HG03103 (cell line): Measurements from ENCODE around the gene PRKD1.

Source experiments
- ATAC-seq: cut with Tn5 transposase; IDR thresholded peaks from one replicate; pipeline ENCODE4 v1.9.1; 2021; ENCODE audit warnings: low read depth; ENCODE audit not compliant: unreplicated experiment

PRKD1 gene

DNA sequence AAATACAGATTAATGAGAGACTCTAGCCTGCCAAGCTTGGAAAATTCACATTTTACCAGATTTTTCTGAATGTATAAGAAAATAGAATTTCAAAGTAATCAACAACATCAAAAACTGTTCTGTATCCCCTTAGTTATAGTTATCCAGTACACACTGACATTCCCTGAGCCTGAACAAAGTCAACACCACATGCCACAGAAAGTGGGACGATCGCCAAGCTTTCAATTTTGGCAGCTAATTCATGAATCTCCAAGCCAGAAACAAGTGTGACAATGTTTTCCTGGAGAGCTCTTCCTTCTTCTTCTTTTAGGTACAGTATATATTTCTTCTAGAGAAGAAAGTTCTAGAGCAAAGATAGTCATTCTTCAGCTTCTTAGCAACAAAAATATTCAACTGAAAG, 290.2 kb downstream of the PRKD1 start:
- ATAC-seq = no peak

DNA sequence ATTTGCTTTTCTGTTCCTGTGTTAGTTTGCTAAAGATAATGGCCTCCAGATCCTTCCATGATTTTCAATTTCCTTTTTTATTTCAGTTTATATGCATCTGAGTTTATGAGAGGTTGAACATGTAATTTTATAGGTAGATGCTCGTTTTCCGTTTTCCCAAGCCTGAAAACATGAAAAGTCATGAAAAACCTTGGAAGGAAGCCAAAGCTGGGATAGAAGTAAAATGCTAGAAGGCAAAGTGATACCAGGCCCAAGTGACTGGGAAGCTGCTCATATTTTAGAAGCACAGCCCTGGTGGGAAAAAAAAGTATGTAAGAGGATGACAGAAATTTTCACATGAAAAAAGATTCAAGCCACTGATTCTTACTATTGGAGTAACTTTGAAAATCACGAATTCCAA, 290.8 kb downstream of the PRKD1 start:
- no peak for ATAC-seq

DNA sequence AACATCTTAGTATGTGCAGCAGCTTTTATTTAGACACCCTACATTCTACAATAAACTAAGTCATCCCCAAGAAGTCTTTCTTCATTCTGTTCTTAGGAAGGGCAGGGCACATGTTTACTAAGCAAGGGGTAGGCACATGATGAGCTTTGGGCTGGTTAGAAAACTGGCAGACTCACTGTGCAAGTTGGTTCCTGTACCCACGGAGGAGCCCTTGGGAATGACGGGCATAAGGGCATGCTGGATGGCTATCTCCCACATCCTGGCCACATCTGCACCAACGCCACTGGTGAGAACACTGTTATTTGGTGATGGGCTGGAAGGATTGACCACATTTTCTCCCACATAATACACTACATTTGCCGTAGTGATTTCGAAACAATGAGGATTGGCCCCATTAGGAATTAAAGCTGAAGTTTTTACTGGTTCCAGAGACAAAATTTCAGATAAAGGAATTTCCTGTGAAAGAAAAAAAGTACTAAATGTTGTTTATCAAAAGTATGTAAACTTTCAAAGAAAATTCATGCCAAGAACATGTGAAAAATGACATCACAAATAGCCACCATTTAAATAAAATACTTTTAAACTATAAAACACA, 297.0 kb downstream of the PRKD1 start:
- ATAC-seq = no peak

DNA sequence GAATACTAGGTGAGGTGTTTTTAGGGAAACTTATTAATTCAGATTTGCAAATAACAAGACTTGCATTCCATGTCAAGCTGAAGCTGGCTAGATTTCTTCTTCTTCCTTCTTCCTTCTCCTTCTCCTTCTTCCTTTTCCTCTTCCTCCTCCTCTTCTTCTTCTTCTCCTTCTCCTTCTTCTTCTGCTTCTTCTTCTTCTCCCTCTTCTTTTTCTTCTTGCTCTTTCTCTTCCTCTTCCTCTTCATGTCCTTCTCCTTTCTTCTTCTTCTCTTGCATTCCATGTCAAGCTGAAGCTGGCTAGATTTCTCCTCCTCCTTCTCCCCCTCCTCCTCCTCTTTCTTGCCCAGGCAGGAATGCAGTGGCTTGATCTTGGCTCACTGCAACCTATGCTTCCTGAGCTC, 297.8 kb downstream of the PRKD1 start:
- ATAC-seq = no peak

DNA sequence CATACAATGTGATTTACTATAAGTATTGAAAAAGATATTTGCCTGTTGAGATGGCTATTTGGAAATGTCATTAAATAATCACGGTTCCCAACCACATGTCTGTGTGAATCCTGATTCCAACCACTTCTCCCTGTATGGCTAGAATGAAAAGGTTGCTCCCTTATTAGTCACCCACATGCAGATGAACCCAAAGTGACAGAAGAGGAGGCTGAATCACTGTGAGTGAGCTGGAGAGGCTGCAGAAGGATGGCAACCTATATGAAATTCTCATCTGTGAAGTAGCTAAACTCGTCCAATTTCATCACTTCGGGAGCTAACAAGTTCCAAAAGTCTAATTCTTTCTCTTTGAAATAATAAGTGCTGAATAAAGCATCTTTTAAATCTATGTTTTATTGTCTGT, 300.5 kb downstream of the PRKD1 start:
- no peak for ATAC-seq

DNA sequence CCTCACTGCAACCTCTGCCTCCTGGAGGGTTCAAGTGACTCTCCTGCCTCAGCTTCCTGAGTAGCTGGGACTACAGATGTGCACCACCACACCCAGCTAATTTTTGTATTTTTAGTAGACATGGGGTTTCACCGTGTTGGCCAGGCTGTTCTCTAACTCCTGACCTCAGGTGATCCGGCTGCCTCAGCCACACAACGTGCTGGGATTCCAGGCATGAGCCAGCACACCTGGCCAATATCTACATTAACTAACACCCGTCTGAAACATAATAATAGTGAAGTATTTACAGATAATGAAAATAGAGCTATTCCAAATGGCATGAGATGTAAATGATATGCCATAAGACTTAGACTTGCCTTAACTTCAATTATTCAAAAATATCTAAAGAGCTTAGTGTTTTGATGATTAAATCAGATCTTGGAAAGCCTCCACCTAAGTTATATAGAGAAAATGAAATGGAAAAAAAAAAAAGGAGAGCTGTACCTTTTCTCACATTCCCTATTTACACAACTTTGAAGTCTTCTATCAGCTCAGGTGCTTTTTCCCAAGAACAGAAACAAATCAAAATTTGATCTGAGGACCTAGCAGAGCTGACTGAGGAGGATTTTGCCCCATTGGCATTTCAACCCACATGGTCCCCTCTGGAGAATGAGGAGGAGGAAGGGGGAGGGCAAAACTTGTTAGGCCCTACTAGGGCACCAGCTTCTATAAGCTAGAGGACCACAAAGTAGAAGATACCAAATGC, 309.2 kb downstream of the PRKD1 start:
- no peak for ATAC-seq

DNA sequence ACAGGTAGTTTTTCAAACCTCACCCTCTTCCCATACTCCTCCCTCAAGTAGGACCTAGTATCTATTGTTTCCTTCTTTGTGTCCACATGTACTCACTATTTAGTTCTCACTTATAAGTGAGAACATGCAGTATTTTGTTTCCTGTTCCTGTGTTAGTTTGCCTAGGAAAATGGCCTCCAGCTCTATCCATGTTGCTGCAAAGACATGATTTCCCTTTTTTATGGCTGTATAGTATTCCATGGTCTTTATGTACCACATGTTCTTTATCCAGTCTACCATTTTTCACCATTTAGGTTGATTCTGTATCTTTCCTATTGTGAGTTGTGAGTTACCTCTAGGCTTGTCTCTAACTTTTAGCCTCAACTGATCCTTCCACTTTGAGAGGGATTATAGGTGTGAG, 310.7 kb downstream of the PRKD1 start:
- no peak for ATAC-seq

DNA sequence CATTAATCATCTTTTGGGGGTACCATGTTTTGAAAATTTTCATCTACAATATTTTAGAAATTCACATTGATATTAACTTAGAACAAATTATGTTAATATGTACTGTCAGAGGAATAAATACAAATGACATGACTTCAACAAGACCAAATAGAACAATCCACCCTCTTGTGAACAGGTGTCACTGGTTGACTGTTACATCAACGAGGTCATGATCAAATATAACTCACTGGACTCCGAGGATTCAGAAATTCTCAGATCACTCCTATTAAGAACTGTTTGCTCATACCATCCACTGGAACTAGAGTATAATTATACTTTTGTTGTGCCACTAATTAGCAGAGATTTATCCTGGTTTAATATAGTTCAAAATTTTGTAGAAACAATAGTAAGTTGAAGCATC, 318.8 kb downstream of the PRKD1 start:
- ATAC-seq = no peak

DNA sequence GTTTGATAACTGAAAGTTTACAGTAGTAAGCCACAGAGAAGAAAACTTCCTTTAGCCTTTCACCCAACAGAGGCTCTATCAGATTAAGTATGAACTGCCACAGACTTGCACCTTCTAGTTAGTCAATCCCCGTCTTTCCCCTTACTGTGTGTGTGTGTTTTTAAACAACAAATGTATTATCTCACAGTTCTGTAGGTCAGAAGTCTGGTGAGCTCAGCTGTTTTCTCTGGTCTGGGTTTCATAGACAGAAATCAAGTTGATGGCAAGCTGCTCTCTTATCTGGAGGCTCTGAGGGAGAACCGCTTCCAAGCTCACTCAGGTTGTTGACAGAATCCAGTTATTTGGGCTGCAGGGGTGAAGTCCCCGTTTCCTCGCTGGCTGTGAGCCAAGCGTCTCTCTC, 320.5 kb downstream of the PRKD1 start:
- no peak for ATAC-seq

DNA sequence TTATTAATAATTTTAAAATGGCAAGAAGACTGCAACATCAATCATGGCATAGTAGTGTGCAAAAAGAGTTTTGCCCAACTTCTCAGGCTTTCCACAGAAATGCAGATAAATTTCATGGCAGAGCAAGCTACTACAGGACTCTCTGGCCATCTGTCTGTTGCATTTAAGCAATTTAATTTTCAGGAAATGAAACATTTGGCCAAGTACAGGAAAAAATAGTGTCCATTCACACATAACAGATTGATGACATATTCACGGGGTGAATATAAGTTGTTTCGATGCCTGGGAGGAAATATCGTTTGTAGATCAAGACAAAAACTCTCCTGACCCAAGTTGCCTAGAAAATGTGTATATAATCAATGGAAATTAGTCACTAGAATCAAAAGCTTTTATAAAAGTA, 324.0 kb downstream of the PRKD1 start:
- ATAC-seq = no peak

DNA sequence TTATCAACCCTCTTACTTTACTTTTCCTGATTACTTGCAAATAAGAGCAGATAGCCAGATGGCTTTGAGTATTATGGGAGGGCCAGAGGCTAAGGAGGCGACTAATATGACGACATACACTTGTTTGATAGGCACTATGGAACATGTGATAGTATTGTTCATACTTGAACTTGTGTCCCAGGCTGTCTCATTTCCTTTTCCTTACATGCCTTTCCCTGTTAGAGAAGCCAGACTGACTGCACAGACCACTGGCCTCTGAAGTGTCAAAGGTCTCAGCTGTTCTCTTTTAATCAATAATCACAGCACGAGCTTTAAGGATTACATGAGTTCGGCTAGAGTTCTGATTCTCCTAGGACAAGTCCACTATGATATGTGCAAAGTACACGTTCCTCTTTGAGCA, 326.0 kb downstream of the PRKD1 start:
- ATAC-seq = no peak

DNA sequence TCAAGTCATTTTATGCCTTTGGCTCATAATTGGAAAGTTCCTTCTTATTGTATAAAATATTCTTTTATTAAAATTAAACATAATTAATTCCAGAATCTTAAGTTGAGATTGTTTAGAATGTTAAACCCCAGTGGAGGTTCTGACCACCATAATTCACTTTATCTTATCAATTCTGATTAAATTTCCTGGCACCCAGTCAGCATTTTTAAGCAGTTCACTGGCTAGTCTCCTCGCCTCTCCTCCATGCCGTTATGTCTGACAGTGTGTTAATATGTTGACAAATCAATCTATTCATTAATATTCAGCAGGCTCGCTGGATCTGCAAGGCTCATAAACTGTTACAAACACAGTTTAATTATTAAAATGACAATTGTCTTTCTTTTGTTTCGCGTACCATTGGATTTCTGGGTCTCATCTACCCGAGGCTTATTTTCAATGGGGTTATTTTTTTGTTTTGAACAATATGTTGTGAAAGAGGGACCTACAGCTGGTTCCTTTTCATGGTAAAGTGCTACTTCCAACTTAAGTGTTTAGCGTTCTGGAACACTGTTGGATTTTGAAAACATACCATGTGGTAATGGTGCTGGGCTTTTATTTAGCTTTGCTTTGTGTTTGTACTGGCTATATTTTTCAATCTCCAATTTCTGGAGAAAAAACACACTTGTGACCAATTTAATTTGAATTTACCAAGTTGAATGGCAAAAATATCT, 339.7 kb downstream of the PRKD1 start:
- no peak for ATAC-seq

DNA sequence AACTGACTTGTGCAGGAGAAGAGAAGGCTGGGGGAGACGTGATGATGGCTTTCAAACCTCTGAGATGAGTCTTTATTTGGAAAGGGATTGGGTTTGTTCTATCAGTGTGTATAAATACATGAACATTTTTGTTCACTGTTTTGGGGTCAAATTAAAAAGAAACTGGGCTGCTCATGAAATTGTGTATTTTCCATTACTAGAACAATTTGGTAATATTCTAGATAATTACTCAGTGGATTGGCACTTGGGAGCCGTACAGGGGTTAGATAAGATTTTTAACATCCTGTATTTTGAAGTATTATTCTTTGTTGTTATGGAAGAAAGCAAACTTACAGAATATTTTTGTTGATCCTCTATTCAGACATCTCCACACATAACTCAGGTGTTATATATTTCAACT, 340.6 kb downstream of the PRKD1 start:
- no peak for ATAC-seq

DNA sequence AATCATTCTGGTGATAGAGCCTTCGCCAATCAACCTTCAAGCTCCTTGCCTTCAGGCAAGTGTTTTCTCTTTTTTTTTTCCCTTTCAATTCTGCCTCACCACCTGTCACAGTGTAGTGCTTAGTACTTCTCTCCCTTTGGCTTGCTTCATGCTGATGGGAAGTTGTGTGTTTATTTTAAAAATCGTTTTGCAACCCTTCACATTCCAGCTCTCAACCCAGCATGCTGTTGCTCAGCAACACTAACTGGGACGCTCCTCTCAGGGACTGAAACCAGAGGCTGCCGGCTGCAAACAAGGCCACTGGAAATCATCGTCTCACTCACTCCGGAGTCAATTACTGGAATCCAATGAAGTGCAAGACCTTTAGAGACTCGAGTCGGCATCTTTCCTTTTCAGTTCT, 342.7 kb downstream of the PRKD1 start:
- ATAC-seq = no peak

DNA sequence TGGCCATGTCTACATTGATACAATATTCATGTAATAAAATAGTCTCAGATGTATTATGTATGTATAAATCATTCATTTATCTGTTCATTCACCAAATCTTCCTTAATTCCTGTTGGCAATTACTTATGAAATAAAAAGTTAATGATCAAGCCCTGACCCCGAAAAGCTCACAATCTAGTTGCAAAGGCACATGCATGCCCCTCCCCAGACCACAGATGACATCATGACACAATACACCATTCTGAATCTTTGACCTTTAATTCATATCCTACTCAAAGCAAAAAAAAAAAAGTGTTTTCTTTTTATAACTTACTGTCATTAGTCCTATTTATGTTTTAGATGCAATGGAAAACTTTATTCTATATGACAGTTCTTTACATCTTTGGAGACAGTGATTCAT, 346.9 kb downstream of the PRKD1 start:
- ATAC-seq = no peak

DNA sequence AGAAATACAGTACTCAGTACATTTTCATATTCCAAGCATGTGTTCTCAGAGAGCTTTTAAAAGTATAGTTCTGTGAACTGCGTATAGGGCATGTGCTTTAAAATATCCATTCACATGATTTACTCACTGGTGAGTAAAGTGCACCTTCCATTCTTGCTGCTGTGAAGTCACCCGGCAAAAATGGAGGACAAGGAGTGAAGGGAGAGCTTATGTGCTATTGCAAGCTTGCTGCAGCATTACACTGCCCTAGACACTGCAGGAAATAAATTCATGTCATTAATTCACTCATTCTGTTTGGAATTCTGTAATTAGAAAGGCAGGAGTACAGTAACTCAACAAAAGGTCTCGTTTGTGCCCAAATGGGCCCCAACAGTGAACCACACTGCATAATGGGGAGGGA, 347.8 kb downstream of the PRKD1 start:
- ATAC-seq = no peak

DNA sequence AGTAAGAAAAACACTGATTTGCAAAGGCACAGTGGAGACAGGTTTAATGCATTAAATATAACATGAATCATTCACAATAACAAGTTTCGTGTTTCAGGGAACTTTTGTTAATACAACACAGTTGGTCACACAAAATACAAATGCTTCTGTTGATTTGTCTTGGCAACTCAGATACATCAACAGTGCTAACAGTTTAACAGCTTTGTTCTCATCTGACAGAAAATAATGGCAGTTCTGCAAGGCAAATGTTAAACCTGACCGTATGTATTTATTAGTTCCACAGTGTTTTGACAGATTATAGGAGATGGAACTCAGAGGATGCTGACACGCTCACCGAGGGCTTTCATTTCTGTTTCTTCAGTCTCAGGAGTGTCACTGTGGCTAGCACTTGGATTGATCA, 350.7 kb downstream of the PRKD1 start:
- ATAC-seq = no peak

DNA sequence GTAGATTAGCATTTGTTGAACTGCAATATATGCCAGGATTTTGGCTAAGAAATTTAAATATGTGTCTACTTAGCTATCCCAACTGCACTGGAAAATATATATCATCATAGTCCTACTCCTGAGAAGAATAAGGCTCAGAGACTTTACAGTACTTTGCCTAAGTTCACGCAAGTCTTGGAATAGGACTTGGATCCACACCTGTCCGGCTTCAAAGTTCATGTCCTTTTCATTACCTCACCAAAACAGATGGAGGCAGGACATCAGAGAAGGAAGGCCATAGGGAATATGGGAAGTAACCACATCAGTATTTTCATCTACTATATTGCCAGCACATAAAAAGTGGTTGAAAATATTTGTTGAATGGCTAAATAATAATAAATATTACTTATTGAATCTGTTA, 358.5 kb downstream of the PRKD1 start:
- no peak for ATAC-seq

DNA sequence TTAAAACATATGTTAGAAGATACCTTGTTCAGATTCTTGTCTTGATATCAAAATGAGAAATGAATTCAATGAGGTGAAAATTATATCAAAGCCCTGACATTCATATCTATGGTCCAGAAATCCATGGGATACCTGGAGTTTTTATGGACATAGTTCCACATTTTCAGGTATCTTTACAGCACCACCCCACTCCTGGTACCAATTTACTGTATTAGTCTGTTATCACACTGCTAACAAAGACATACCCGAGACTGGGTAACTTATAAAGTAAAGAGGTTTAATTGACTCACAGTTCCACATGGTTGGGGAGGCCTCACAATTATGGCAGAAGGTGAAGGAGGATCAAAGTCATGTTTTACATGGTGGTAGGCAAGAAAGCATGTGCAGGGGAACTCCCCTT, 361.5 kb downstream of the PRKD1 start:
- ATAC-seq = no peak

DNA sequence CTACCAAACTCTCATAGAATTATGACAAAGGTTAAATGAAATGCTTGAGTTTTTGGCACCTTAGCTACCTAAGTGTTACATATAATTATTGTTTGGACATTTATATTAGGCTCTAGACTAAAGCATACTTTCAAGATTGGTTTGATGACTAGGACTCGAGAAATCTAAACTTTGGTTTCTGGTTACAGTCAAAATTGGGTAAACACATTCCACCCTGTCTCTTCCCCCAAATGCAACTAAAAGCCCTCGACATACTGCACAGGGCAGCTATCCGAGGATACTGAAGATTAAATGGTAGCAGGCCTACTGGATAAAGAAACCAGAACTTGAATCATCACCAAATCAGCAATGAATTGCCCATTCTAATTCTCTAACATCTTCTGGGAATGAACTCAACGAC, 369.1 kb downstream of the PRKD1 start:
- ATAC-seq = no peak

DNA sequence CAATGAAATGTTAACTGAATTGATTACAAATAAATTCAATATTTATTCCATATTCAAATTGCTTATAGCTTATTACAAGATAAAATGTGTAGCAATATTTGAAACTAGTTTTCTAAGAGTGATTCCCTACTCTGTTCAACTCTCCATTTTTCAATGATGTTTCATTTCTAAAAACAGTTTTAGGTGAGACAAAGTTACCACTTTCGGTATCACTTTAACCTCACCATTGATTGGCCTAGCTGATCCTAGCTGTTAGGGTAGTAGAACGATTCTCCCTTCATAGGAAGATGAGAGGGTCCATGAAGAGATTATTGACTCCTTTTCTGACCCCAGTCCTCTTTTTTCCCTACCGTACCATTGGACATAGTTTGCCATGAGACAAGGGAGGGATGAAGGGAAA, 373.3 kb downstream of the PRKD1 start:
- ATAC-seq = no peak

DNA sequence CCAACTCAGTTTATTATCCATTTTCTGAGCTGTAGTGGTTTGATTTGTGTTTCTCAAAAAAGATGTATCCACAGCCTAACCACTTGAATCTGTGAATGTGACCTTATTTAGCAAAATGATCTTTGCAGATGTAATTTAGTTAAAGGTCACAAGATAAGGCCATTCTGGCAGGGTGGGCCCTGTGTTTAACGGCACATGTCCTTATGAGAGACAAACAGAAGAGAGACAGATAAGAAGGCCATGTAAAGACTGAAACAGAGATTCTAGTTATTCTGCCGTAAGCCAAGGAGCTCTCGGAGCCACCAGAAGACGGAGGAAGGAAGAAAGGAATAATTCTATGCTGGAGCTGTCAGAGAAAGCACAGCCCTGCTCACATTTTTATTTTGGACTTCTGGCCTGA, 374.2 kb downstream of the PRKD1 start:
- ATAC-seq = no peak
